ENCODE results near the gene USE1.

- TF ChIP-seq CTCF (IDR thresholded peaks at IDR 0.05) (no peak), EP300 (IDR thresholded peaks at IDR 0.05) (no peak), POLR2A (IDR thresholded peaks at IDR 0.05) (no peak)
Measured at GRCh38 chr19:17180997-17181702, 34.0 kb upstream of the USE1 start.
